ENCODE measurements around the gene FANCC. TPM values are rescaled to one million over a fixed set of nuclear protein-coding genes. Genes with fewer than 3 reads are reported as not detected.

FANCC gene
- total RNA-seq, 1 experiment from 2014 or later = 19.4 TPM

- no peak overlapping the region for H3K4me3 ChIP-seq (replicated peaks in 1 of 2; ENCODE audit: low read depth in 1 of 2, low read length in 2 of 2)
- no peak overlapping the region for H3K4me2 ChIP-seq (ENCODE audit: low read length)
- H3K9me2 ChIP-seq (ENCODE audit: insufficient read depth) = no peaks in the 10 kb centered on the region
- H4K20me1 ChIP-seq (ENCODE audit: insufficient read depth) = no peaks in the 10 kb centered on the region
- H3K9ac ChIP-seq (ENCODE audit: low read length) = no peak overlapping the region
- no peaks in the 10 kb centered on the region for H3K4me1 ChIP-seq (ENCODE audit: control insufficient read depth in 1 of 2, insufficient read depth in 2 of 2, low read length in 2 of 2)
- POLR2A ChIA-PET = no interaction called here
- ATAC-seq (no peak), DNase-seq (ENCODE audit: low read depth, low spot score) (no peak)
- H3K9me3 ChIP-seq (ENCODE audit: control insufficient read depth in 1 of 2, insufficient read depth in 1 of 2, low read depth in 1 of 2, low read length in 2 of 2) = no peaks in the 10 kb centered on the region
- CTCF ChIA-PET = no interaction called here
- no peak overlapping the region for H2AFZ ChIP-seq (ENCODE audit: low read depth, low read length, poor library complexity, severe bottlenecking)
- no peak overlapping the region for H3K27ac ChIP-seq (ENCODE audit: low read depth, low read length)
- TF ChIP-seq, protein P1, sequence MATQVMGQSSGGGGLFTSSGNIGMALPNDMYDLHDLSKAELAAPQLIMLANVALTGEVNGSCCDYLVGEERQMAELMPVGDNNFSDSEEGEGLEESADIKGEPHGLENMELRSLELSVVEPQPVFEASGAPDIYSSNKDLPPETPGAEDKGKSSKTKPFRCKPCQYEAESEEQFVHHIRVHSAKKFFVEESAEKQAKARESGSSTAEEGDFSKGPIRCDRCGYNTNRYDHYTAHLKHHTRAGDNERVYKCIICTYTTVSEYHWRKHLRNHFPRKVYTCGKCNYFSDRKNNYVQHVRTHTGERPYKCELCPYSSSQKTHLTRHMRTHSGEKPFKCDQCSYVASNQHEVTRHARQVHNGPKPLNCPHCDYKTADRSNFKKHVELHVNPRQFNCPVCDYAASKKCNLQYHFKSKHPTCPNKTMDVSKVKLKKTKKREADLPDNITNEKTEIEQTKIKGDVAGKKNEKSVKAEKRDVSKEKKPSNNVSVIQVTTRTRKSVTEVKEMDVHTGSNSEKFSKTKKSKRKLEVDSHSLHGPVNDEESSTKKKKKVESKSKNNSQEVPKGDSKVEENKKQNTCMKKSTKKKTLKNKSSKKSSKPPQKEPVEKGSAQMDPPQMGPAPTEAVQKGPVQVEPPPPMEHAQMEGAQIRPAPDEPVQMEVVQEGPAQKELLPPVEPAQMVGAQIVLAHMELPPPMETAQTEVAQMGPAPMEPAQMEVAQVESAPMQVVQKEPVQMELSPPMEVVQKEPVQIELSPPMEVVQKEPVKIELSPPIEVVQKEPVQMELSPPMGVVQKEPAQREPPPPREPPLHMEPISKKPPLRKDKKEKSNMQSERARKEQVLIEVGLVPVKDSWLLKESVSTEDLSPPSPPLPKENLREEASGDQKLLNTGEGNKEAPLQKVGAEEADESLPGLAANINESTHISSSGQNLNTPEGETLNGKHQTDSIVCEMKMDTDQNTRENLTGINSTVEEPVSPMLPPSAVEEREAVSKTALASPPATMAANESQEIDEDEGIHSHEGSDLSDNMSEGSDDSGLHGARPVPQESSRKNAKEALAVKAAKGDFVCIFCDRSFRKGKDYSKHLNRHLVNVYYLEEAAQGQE (IDR thresholded peaks at IDR 0.05; ENCODE audit: low read depth) = no peak
- no peak for TF ChIP-seq POLR2AphosphoS5 (IDR thresholded peaks at IDR 0.05; ENCODE audit: low read depth, low read length)
- no peak for TF ChIP-seq ELF1 (IDR thresholded peaks at IDR 0.05; ENCODE audit: borderline replicate concordance, low read depth)
- no peak for TF ChIP-seq CEBPB (IDR thresholded peaks at IDR 0.05; ENCODE audit: low read depth)
- TF ChIP-seq POLR2A (IDR thresholded peaks at IDR 0.05; ENCODE audit: borderline replicate concordance, extremely low read depth, insufficient read depth, insufficient read length) = no peak
- no peak for TF ChIP-seq JUND (IDR thresholded peaks at IDR 0.05)
- TF ChIP-seq SIN3A (IDR thresholded peaks at IDR 0.05; ENCODE audit: low read depth) = no peak
- H3K27me3 ChIP-seq (ENCODE audit: insufficient read depth, low read length) = no peaks in the 10 kb centered on the region
- H3K79me2 ChIP-seq (ENCODE audit: insufficient read depth, low read length) = no peaks in the 10 kb centered on the region
- BruUV-seq (replicated peaks) = no TSS peak
- intact Hi-C loops (cut with micrococcal nuclease) = no loop called here
- H3K36me3 ChIP-seq (ENCODE audit: control insufficient read depth in 1 of 2, insufficient read depth in 2 of 2, low read length in 2 of 2) = no peaks in the 10 kb centered on the region
- RAD21 ChIA-PET (ENCODE audit: low non-redundant PET in 1 of 2, low total read pairs in 2 of 2, uncharacterized antibody in 2 of 2, unreplicated experiment in 2 of 2) = no interaction called here
Measured at GRCh38 chr9:95150903-95151302, 166.6 kb downstream of the FANCC start.

GRCh38 chr9:95148208-95148520, 169.3 kb downstream of the FANCC start:
- Histone ChIP-seq H3K9me2 (ENCODE audit: insufficient read depth) (no peaks in the 10 kb centered on the region), H3K4me2 (ENCODE audit: low read length) (no peak overlapping the region), H3K36me3 (ENCODE audit: control insufficient read depth in 1 of 2, insufficient read depth in 2 of 2, low read length in 2 of 2) (no peaks in the 10 kb centered on the region), H3K27me3 (ENCODE audit: insufficient read depth, low read length) (no peaks in the 10 kb centered on the region), H3K79me2 (ENCODE audit: insufficient read depth, low read length) (no peaks in the 10 kb centered on the region), H2AFZ (ENCODE audit: low read depth, low read length, poor library complexity, severe bottlenecking) (no peak overlapping the region), H3K9me3 (ENCODE audit: control insufficient read depth in 1 of 2, insufficient read depth in 1 of 2, low read depth in 1 of 2, low read length in 2 of 2) (no peaks in the 10 kb centered on the region), H3K9ac (ENCODE audit: low read length) (no peak overlapping the region), H3K4me3 (replicated peaks in 1 of 2; ENCODE audit: low read depth in 1 of 2, low read length in 2 of 2) (no peak overlapping the region), H3K4me1 (ENCODE audit: control insufficient read depth in 1 of 2, insufficient read depth in 2 of 2, low read length in 2 of 2) (no peaks in the 10 kb centered on the region), H4K20me1 (ENCODE audit: insufficient read depth) (no peaks in the 10 kb centered on the region), H3K27ac (ENCODE audit: low read depth, low read length) (no peak overlapping the region)
- ATAC-seq (no peak), DNase-seq (ENCODE audit: low read depth, low spot score) (no peak)
- ChIA-PET CTCF (interaction anchor here (1.4 kb wide), 1 partner anchor 20 kb away, joined by 4 read pairs; no protein-coding TSS in a partner anchor), RAD21 (ENCODE audit: low non-redundant PET in 1 of 2, low total read pairs in 2 of 2, uncharacterized antibody in 2 of 2, unreplicated experiment in 2 of 2) (no interaction called here), POLR2A (no interaction called here)
- no TSS peak for BruUV-seq (replicated peaks)
- intact Hi-C loops (cut with micrococcal nuclease) = no loop called here
- TF ChIP-seq, protein P2, sequence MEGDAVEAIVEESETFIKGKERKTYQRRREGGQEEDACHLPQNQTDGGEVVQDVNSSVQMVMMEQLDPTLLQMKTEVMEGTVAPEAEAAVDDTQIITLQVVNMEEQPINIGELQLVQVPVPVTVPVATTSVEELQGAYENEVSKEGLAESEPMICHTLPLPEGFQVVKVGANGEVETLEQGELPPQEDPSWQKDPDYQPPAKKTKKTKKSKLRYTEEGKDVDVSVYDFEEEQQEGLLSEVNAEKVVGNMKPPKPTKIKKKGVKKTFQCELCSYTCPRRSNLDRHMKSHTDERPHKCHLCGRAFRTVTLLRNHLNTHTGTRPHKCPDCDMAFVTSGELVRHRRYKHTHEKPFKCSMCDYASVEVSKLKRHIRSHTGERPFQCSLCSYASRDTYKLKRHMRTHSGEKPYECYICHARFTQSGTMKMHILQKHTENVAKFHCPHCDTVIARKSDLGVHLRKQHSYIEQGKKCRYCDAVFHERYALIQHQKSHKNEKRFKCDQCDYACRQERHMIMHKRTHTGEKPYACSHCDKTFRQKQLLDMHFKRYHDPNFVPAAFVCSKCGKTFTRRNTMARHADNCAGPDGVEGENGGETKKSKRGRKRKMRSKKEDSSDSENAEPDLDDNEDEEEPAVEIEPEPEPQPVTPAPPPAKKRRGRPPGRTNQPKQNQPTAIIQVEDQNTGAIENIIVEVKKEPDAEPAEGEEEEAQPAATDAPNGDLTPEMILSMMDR (IDR thresholded peaks at IDR 0.05 in 2 of 3, conservative IDR thresholded peaks at IDR 0.05 in 1 of 3; ENCODE audit: borderline replicate concordance in 1 of 3, insufficient read depth in 1 of 3, low read depth in 2 of 3, low read length in 2 of 3) = no peak
- TF ChIP-seq TCF7L2 (IDR thresholded peaks at IDR 0.05; ENCODE audit: borderline replicate concordance, extremely low read depth, insufficient read depth, insufficient read length) (no peak), CBX3 (IDR thresholded peaks at IDR 0.05; ENCODE audit: low read depth) (no peak), ZNF274 (IDR thresholded peaks at IDR 0.05; ENCODE audit: low read depth, low read length) (no peak), YY1 (IDR thresholded peaks at IDR 0.05; ENCODE audit: extremely low read depth, insufficient replicate concordance, low read depth, low read length) (no peak), POLR2A (IDR thresholded peaks at IDR 0.05; ENCODE audit: borderline replicate concordance, extremely low read depth, insufficient read depth, insufficient read length) (no peak), ATF3 (IDR thresholded peaks at IDR 0.05) (no peak), ELF1 (IDR thresholded peaks at IDR 0.05; ENCODE audit: borderline replicate concordance, low read depth) (no peak), EZH2 (IDR thresholded peaks at IDR 0.05) (no peak)
